ENCODE data around the gene TANC2.

GRCh38 chr17:62971853-62972252 lies 5.8 kb downstream of the TANC2 start:
- TF ChIP-seq CTCF (IDR thresholded peaks at IDR 0.05) (no peak), EP300 (IDR thresholded peaks at IDR 0.05) (no peak)
